Endothelial cell of umbilical vein (primary cell): ENCODE measurements around the gene PKMYT1.
A peak's percentile ranks its signal among the peaks of the same experiment; 100 is the strongest.

ENCODE experiments used
- CTCF ChIP-seq, 2 donors: IDR thresholded peaks; 1 replicate in 1 of 2; 2 replicates in 1 of 2; pipeline ENCODE4 v1.5.1; 2011; ENCODE audit warnings: low read length in 2 of 2, mild to moderate bottlenecking in 2 of 2, moderate library complexity in 2 of 2, control low read depth in 1 of 2, inconsistent platforms in 1 of 2, low read depth in 1 of 2; ENCODE audit not compliant: insufficient read depth in 1 of 2; ENCODE audit errors: extremely low read depth in 1 of 2
- EZH2 ChIP-seq: IDR thresholded peaks from 2 replicates; pipeline ENCODE4 v1.6.1; 2012; ENCODE audit warnings: borderline replicate concordance, low read depth, mild to moderate bottlenecking, moderate library complexity, low read length, inconsistent platforms; ENCODE audit not compliant: severe bottlenecking
- MYC ChIP-seq: IDR thresholded peaks from one replicate; pipeline ENCODE4 v1.6.1; 2011; ENCODE audit warnings: mild to moderate bottlenecking, low read depth, low read length
- POLR2A ChIP-seq: IDR thresholded peaks from 2 replicates; pipeline ENCODE4 v1.6.1; 2012; ENCODE audit warnings: low read depth, mild to moderate bottlenecking, control low read depth, low read length
- POLR2AphosphoS5 ChIP-seq: IDR thresholded peaks from 2 replicates; pipeline ENCODE4 v1.6.1; 2012; ENCODE audit warnings: low read depth, mild to moderate bottlenecking, control low read depth, low read length, moderate library complexity; ENCODE audit not compliant: insufficient read depth

GRCh38 chr16:3022684-3023414 is 42.6 kb upstream of the PKMYT1 start:
- TF ChIP-seq EZH2 = no peak
- TF ChIP-seq CTCF (IDR thresholded peaks at IDR 0.05; ENCODE audit: extremely low read depth in 1 of 2, insufficient read depth in 1 of 2, low read depth in 1 of 2, low read length in 2 of 2) = no peak
- TF ChIP-seq POLR2A = peak; percentile 87
- no peak for TF ChIP-seq MYC
- peak; percentile 43 for TF ChIP-seq POLR2AphosphoS5
